ENCODE data around the gene PHF23. TPM values are rescaled to one million over a fixed set of nuclear protein-coding genes. Genes with fewer than 3 reads are reported as not detected.

PHF23 gene
- total RNA-seq, 1 experiment from 2014 or later = 110 TPM

DNA sequence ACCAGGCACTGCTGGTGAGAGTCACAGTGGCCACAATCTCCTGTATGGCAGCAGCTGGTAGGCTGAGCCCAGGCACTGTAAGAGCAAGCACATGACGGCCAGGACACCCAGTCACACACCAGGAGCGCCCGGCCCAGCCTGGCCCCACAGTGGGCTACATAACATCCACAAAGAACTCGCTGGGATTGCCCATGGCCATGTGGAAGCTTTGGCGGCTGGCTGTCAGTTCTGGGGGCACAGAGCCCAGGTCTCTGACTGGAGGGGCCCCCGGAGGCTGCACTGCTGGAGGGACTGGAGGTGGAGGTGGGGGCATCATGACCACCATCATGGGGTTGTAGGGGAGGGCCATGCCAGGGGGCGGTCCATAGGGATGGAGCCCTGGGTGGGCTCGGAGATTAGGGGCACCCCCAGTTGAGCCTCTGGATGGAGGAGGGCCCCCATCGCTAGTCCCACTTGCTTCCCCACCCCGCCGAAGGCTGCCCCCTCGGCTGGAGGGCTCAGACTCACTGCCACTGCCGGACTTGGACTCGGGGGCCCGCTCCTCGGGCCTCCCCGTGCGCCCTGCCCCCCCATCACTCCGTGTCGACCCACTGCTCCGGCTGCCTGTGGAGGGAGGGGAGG lies 13.4 kb downstream of the PHF23 start:
- no peak overlapping the region for H3K18ac ChIP-seq (ENCODE audit: insufficient read length, low read depth, low read length)
- WGBS (ENCODE audit: extremely low coverage, insufficient read length, low lambda C conversion rate) = no CpG with 5 or more reads among the region's 21 CpGs
- H3K79me2 ChIP-seq (ENCODE audit: insufficient read depth, low read length) = no peaks in the 10 kb centered on the region
- H4K91ac ChIP-seq (ENCODE audit: insufficient read length, low read depth, low read length) = no peak overlapping the region
- no peak overlapping the region for H3T11ph ChIP-seq (ENCODE audit: low read length)
- Mint-ChIP-seq H3K27ac (no peak overlapping the region), H3K36me3 (ENCODE audit: insufficient read depth in 1 of 3, low read depth in 3 of 3) (peaks cover 41 to 90% (median 85%) of the 10 kb centered on the region in 3 experiments; a peak in 6 of 7 replicates), H3K4me1 (peaks cover 8 to 12% of the 10 kb centered on the region in 2 experiments), H3K27me3 (ENCODE audit: low read depth) (peaks cover 1% of the 10 kb centered on the region; the same call in 1 of the 2 replicates), H3K9me3 (no peaks in the 10 kb centered on the region; a peak in 1 of 5 replicates), H3K4me3 (no peak overlapping the region)
- H2AK5ac ChIP-seq (ENCODE audit: insufficient read length, low read length) = no peak overlapping the region
- H2BK12ac ChIP-seq (ENCODE audit: insufficient read length, low read depth, low read length) = no peak overlapping the region
- no peaks in the 10 kb centered on the region for H3K4me1 ChIP-seq (ENCODE audit: insufficient read depth, low read length)
- DNase-seq = no peak
- no peak overlapping the region for H2AFZ ChIP-seq (ENCODE audit: low read length)
- H3K23ac ChIP-seq (ENCODE audit: insufficient read length, low read depth, low read length) = no peak overlapping the region
- no peak overlapping the region for H3K56ac ChIP-seq (ENCODE audit: insufficient read length, low read depth, low read length)
- H4K20me1 ChIP-seq (ENCODE audit: control insufficient read depth, insufficient read depth, insufficient read length) = no peaks in the 10 kb centered on the region
- no peak overlapping the region for H2BK120ac ChIP-seq (ENCODE audit: low read depth, low read length, poor library complexity, severe bottlenecking)
- H2BK5ac ChIP-seq (ENCODE audit: insufficient read length, low read length) = no peak overlapping the region
- H4K8ac ChIP-seq (replicated peaks; ENCODE audit: insufficient read length, low read depth, low read length) = no peak overlapping the region
- H3K27ac ChIP-seq (ENCODE audit: insufficient read length, low read depth, low read length) = no peak overlapping the region
- H3K27me3 ChIP-seq (ENCODE audit: insufficient read depth, low read length) = no peaks in the 10 kb centered on the region
- H3K79me1 ChIP-seq (ENCODE audit: insufficient read depth, low read depth, low read length, poor library complexity, severe bottlenecking) = peaks cover 3% of the 10 kb centered on the region
- no peak overlapping the region for H2BK20ac ChIP-seq (ENCODE audit: low read depth, low read length, poor library complexity, severe bottlenecking)
- H3K9me3 ChIP-seq (ENCODE audit: control insufficient read depth, low read depth, low read length) = no peaks in the 10 kb centered on the region
- TF ChIP-seq, protein P1, sequence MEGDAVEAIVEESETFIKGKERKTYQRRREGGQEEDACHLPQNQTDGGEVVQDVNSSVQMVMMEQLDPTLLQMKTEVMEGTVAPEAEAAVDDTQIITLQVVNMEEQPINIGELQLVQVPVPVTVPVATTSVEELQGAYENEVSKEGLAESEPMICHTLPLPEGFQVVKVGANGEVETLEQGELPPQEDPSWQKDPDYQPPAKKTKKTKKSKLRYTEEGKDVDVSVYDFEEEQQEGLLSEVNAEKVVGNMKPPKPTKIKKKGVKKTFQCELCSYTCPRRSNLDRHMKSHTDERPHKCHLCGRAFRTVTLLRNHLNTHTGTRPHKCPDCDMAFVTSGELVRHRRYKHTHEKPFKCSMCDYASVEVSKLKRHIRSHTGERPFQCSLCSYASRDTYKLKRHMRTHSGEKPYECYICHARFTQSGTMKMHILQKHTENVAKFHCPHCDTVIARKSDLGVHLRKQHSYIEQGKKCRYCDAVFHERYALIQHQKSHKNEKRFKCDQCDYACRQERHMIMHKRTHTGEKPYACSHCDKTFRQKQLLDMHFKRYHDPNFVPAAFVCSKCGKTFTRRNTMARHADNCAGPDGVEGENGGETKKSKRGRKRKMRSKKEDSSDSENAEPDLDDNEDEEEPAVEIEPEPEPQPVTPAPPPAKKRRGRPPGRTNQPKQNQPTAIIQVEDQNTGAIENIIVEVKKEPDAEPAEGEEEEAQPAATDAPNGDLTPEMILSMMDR (conservative IDR thresholded peaks at IDR 0.05) = no peak
- H3K23me2 ChIP-seq (ENCODE audit: insufficient read length, low read depth, low read length, poor library complexity, severe bottlenecking) = no peaks in the 10 kb centered on the region
- no peak overlapping the region for H3K14ac ChIP-seq (ENCODE audit: insufficient read depth, low read length)
- H3K4me2 ChIP-seq (ENCODE audit: insufficient read depth, insufficient read length, low read length) = no peak overlapping the region
- no peak overlapping the region for H2BK15ac ChIP-seq (ENCODE audit: low read depth, low read length)
- no peak overlapping the region for H3K4ac ChIP-seq (ENCODE audit: low read depth, low read length)
- no peak overlapping the region for H4K5ac ChIP-seq (ENCODE audit: insufficient read length, low read depth, low read length)
- no peak overlapping the region for H3K9ac ChIP-seq (ENCODE audit: extremely low read depth, insufficient read length, low read length)
